GM12801 (cell line): ENCODE results near the gene ASB9.

Experiments used
- CTCF ChIP-seq: IDR thresholded peaks from one replicate; pipeline ENCODE4 v1.5.1; 2011; ENCODE audit warnings: control low read depth; ENCODE audit not compliant: insufficient read length; ENCODE audit errors: extremely low read depth

The ASB9 gene

GRCh38 chrX:15236146-15236545 lies 33.7 kb downstream of the ASB9 start:
- no peak for TF ChIP-seq CTCF

GRCh38 chrX:15235001-15235400 lies 34.9 kb downstream of the ASB9 start:
- no peak for TF ChIP-seq CTCF

GRCh38 chrX:15233416-15234015 lies 36.4 kb downstream of the ASB9 start:
- no peak for TF ChIP-seq CTCF

GRCh38 chrX:15224747-15225146 lies 45.1 kb downstream of the ASB9 start:
- no peak for TF ChIP-seq CTCF

- TF ChIP-seq CTCF = no peak
These were observed 48.6 kb downstream of the ASB9 start for GRCh38 chrX:15221321-15221720.

- TF ChIP-seq CTCF = no peak
These were observed 52.7 kb downstream of the ASB9 start for GRCh38 chrX:15217161-15217560.

- TF ChIP-seq CTCF = no peak
These were observed 53.6 kb downstream of the ASB9 start for GRCh38 chrX:15216280-15216679.
